Mesodermal cell (in vitro differentiated cells): ENCODE data around the gene CAMK2B. TPM values are rescaled to one million over a fixed set of nuclear protein-coding genes. Genes with fewer than 3 reads are reported as not detected.

Experiments used
- H3K27ac ChIP-seq: 2 replicates; pipeline ENCODE4 v1.7.0; 2013; ENCODE audit warnings: mild to moderate bottlenecking, low read depth, low read length, moderate library complexity; ENCODE audit not compliant: severe bottlenecking
- H3K36me3 ChIP-seq: 2 replicates; pipeline ENCODE4 v1.7.1; 2013; ENCODE audit warnings: mild to moderate bottlenecking, low read length, moderate library complexity; ENCODE audit not compliant: control insufficient read depth, insufficient read depth
- H3K4me1 ChIP-seq: one replicate; pipeline ENCODE4 v1.7.1; 2013; ENCODE audit warnings: mild to moderate bottlenecking, low read length; ENCODE audit not compliant: insufficient read depth, control insufficient read depth, poor library complexity, severe bottlenecking
- H3K4me3 ChIP-seq: 2 replicates; pipeline ENCODE4 v1.7.0; 2013; ENCODE audit warnings: low read length, control low read depth, mild to moderate bottlenecking; ENCODE audit not compliant: insufficient read depth, poor library complexity, severe bottlenecking; ENCODE audit errors: extremely low read depth
- H3K9me3 ChIP-seq: 2 replicates; pipeline ENCODE4 v1.7.1; 2013; ENCODE audit warnings: mild to moderate bottlenecking, low read length, moderate library complexity; ENCODE audit not compliant: control insufficient read depth
- WGBS, 2 experiments: methylation state at CpG; one replicate each; pipeline ENCODE4 v1.1.5; 2013; ENCODE audit warnings: missing lambda C conversion rate in 2 of 2; ENCODE audit not compliant: insufficient coverage in 2 of 2; 5-methylcytosine and 5-hydroxymethylcytosine counted together
- polyA plus RNA-seq, 2 experiments: library from polyadenylated mRNA; stranded (reverse); fragments of 50-300 nt; gene quantifications; one replicate each; pipeline ENCODE4 v1.2.3, GENCODE V29; 2013

The CAMK2B gene
- 0.48 TPM for polyA plus RNA-seq (2013, experiment 1 of 2)
- polyA plus RNA-seq (2013, experiment 2 of 2) = 0.20 TPM

GRCh38 chr7:44325201-44325671 lies at the start of gene CAMK2B:
Gene CAMK2B (minus strand): TSS chr7:44325594. CDS start chr7:44325421, 173 bp downstream.
- Histone ChIP-seq H3K9me3 (no peaks in the 10 kb centered on the region), H3K36me3 (no peaks in the 10 kb centered on the region), H3K4me1 (peaks cover 5% of the 10 kb centered on the region), H3K4me3 (peak within 1 kb of the TSS; percentile 18), H3K27ac (no peak within 1 kb of the TSS)
- 1 to 2% methylated on average over 52 to 68 of the region's 85 CpGs for WGBS, 2 experiments

GRCh38 chr7:44374007-44374763 lies 48.8 kb upstream of the CAMK2B start:
- H3K27ac ChIP-seq = no peak overlapping the region
- 79 to 81% methylated on average over 9 to 11 of the region's 12 CpGs for WGBS, 2 experiments
- H3K9me3 ChIP-seq = no peaks in the 10 kb centered on the region

GRCh38 chr7:44373418-44373740 lies 48.0 kb upstream of the CAMK2B start:
- Histone ChIP-seq H3K4me1 (peaks cover 7% of the 10 kb centered on the region), H3K36me3 (no peaks in the 10 kb centered on the region), H3K27ac (no peak overlapping the region), H3K9me3 (no peaks in the 10 kb centered on the region), H3K4me3 (no peak overlapping the region)
- 80 to 100% methylated on average over 1 of the region's 2 CpGs for WGBS, 2 experiments

More at GRCh38 chr7:44374007-44374763, 48.8 kb upstream of the CAMK2B start:
- H3K4me3 ChIP-seq = no peak overlapping the region
- no peaks in the 10 kb centered on the region for H3K36me3 ChIP-seq
- peaks cover 10% of the 10 kb centered on the region for H3K4me1 ChIP-seq

- H3K27ac ChIP-seq = no peak overlapping the region
- H3K36me3 ChIP-seq = no peaks in the 10 kb centered on the region
- H3K4me1 ChIP-seq = peaks cover 4% of the 10 kb centered on the region
- 84 to 93% methylated on average over 3 to 4 of the region's 5 CpGs for WGBS, 2 experiments
- H3K9me3 ChIP-seq = no peaks in the 10 kb centered on the region
- no peak overlapping the region for H3K4me3 ChIP-seq
These were observed 47.4 kb upstream of the CAMK2B start for GRCh38 chr7:44372560-44373417.

GRCh38 chr7:44368885-44369284 lies 43.5 kb upstream of the CAMK2B start:
- H3K27ac ChIP-seq = no peak overlapping the region
- no peak overlapping the region for H3K4me3 ChIP-seq
- H3K36me3 ChIP-seq = no peaks in the 10 kb centered on the region
- H3K9me3 ChIP-seq = no peaks in the 10 kb centered on the region
- H3K4me1 ChIP-seq = peaks cover 4% of the 10 kb centered on the region
- no CpG with 5 or more reads among the region's 1 CpG for WGBS, 2 experiments

- Histone ChIP-seq H3K27ac (no peak overlapping the region), H3K36me3 (no peaks in the 10 kb centered on the region)
These were observed 43.1 kb upstream of the CAMK2B start for GRCh38 chr7:44368455-44368854.

GRCh38 chr7:44367475-44368043 lies 42.2 kb upstream of the CAMK2B start:
- peaks cover 4% of the 10 kb centered on the region for H3K4me1 ChIP-seq
- no peak overlapping the region for H3K4me3 ChIP-seq
- 81 to 97% methylated on average over 4 to 5 of the region's 5 CpGs for WGBS, 2 experiments
- H3K9me3 ChIP-seq = no peaks in the 10 kb centered on the region
- no peak overlapping the region for H3K27ac ChIP-seq
- H3K36me3 ChIP-seq = no peaks in the 10 kb centered on the region

More at GRCh38 chr7:44368455-44368854, 43.1 kb upstream of the CAMK2B start:
- H3K4me3 ChIP-seq = no peak overlapping the region
- H3K4me1 ChIP-seq = peaks cover 4% of the 10 kb centered on the region
- no peaks in the 10 kb centered on the region for H3K9me3 ChIP-seq

GRCh38 chr7:44366986-44367385 lies 41.6 kb upstream of the CAMK2B start:
- WGBS, 2 experiments = 91 to 100% methylated on average over 4 of the region's 4 CpGs
- Histone ChIP-seq H3K9me3 (no peaks in the 10 kb centered on the region), H3K27ac (no peak overlapping the region), H3K4me3 (no peak overlapping the region), H3K36me3 (no peaks in the 10 kb centered on the region), H3K4me1 (peaks cover 4% of the 10 kb centered on the region)

- WGBS, 2 experiments = 17 to 22% methylated on average over 1 of the region's 2 CpGs
- Histone ChIP-seq H3K27ac (no peak overlapping the region), H3K36me3 (no peaks in the 10 kb centered on the region), H3K9me3 (no peaks in the 10 kb centered on the region), H3K4me1 (no peaks in the 10 kb centered on the region), H3K4me3 (no peak overlapping the region)
These were observed 28.3 kb upstream of the CAMK2B start for GRCh38 chr7:44353668-44354067.

- H3K27ac ChIP-seq = no peak overlapping the region
- H3K9me3 ChIP-seq = no peaks in the 10 kb centered on the region
- no peak overlapping the region for H3K4me3 ChIP-seq
- WGBS, 2 experiments = 86 to 91% methylated on average over 5 to 6 of the region's 9 CpGs
- no peaks in the 10 kb centered on the region for H3K36me3 ChIP-seq
- no peaks in the 10 kb centered on the region for H3K4me1 ChIP-seq
These were observed 23.7 kb upstream of the CAMK2B start for GRCh38 chr7:44348851-44349781.
